Glutamatergic neuron (in vitro differentiated cells): ENCODE measurements around the gene P2RY6. TPM values are rescaled to one million over a fixed set of nuclear protein-coding genes. Genes with fewer than 3 reads are reported as not detected.
"Not testable (repeated sequence)": the region's sequence is repeated elsewhere in the genome, so short reads cannot be mapped to it uniquely, and the experiment has no call there.

Experiments used
- DNase-seq: peaks from one replicate; pipeline ENCODE4 v3.0.0; 2022
- H3K27ac Mint-ChIP-seq: one replicate; pipeline ENCODE4 v1.8.0; 2020; ENCODE audit warnings: mild to moderate bottlenecking, mixed read lengths, inconsistent platforms; ENCODE audit not compliant: unreplicated experiment
- H3K27me3 Mint-ChIP-seq: one replicate; pipeline ENCODE4 v1.8.0; 2020; ENCODE audit warnings: mild to moderate bottlenecking, moderate library complexity, mixed read lengths, inconsistent platforms; ENCODE audit not compliant: unreplicated experiment
- H3K36me3 Mint-ChIP-seq: one replicate; pipeline ENCODE4 v1.8.0; 2020; ENCODE audit warnings: mild to moderate bottlenecking, mixed read lengths, inconsistent platforms; ENCODE audit not compliant: unreplicated experiment
- H3K4me1 Mint-ChIP-seq: one replicate; pipeline ENCODE4 v1.8.0; 2020; ENCODE audit warnings: mild to moderate bottlenecking, low read depth, mixed read lengths, inconsistent platforms; ENCODE audit not compliant: unreplicated experiment
- H3K4me3 Mint-ChIP-seq: one replicate; pipeline ENCODE4 v1.8.0; 2020; ENCODE audit warnings: mild to moderate bottlenecking, mixed read lengths, inconsistent platforms; ENCODE audit not compliant: unreplicated experiment
- H3K9me3 Mint-ChIP-seq: one replicate; pipeline ENCODE4 v1.8.0; 2020; ENCODE audit warnings: mild to moderate bottlenecking, moderate library complexity, mixed read lengths, inconsistent platforms; ENCODE audit not compliant: unreplicated experiment
- CTCF ChIP-seq: fragments of 200-600 bp; sonication (generic); IDR thresholded peaks from one replicate; pipeline ENCODE4 v1.5.0; 2021; ENCODE audit not compliant: partially characterized antibody, unreplicated experiment
- total RNA-seq: library from RNA; stranded (reverse); fragmentation: NEBNext Ultra II Directional; extraction: Animal tissue kit (Norgen Biotek cat#: 25700); gene quantifications from one replicate; pipeline ENCODE4 v1.2.1, GENCODE V29; 2021; ENCODE audit not compliant: unreplicated experiment

Gene P2RY6
- total RNA-seq, 1 donor from 2014 or later, result not detected

GRCh38 chr11:73229896-73230875, 42.0 kb upstream of the P2RY6 start:
- H3K27ac Mint-ChIP-seq, result no peak overlapping the region
- H3K4me1 Mint-ChIP-seq, result peaks cover 5% of the 10 kb centered on the region
- H3K4me3 Mint-ChIP-seq, result no peak overlapping the region

GRCh38 chr11:73230931-73231330, 41.2 kb upstream of the P2RY6 start:
- H3K36me3 Mint-ChIP-seq, result no peaks in the 10 kb centered on the region
- TF ChIP-seq CTCF, result no peak
- peaks cover 2% of the 10 kb centered on the region for H3K9me3 Mint-ChIP-seq
- H3K27ac Mint-ChIP-seq, result no peak overlapping the region
- peaks cover 8% of the 10 kb centered on the region for H3K27me3 Mint-ChIP-seq
- H3K4me1 Mint-ChIP-seq, result peaks cover 5% of the 10 kb centered on the region
- DNase-seq, result peak; percentile 6
- H3K4me3 Mint-ChIP-seq, result no peak overlapping the region

More at GRCh38 chr11:73229896-73230875, 42.0 kb upstream of the P2RY6 start:
- Mint-ChIP-seq H3K36me3 (no peaks in the 10 kb centered on the region), H3K27me3 (peaks cover 9% of the 10 kb centered on the region), H3K9me3 (peaks cover 2% of the 10 kb centered on the region)
- DNase-seq, result peak; percentile 3
- TF ChIP-seq CTCF, result no peak

- H3K9me3 Mint-ChIP-seq, H3K27me3 Mint-ChIP-seq, H3K36me3 Mint-ChIP-seq, H3K4me1 Mint-ChIP-seq, H3K27ac Mint-ChIP-seq, H3K4me3 Mint-ChIP-seq: not testable (repeated sequence)
- DNase-seq, result peak; percentile 2
These were observed 39.7 kb upstream of the P2RY6 start for GRCh38 chr11:73232487-73232886.

GRCh38 chr11:73233211-73233610, 38.9 kb upstream of the P2RY6 start:
- Mint-ChIP-seq H3K4me3 (no peak overlapping the region), H3K36me3 (no peaks in the 10 kb centered on the region), H3K27me3 (peaks cover 6% of the 10 kb centered on the region), H3K27ac (no peak overlapping the region), H3K9me3 (peaks cover 2% of the 10 kb centered on the region), H3K4me1 (peaks cover 5% of the 10 kb centered on the region)
- TF ChIP-seq CTCF, result no peak
- peak; percentile 5 for DNase-seq

- TF ChIP-seq CTCF, result no peak
- H3K27ac Mint-ChIP-seq, result no peak overlapping the region
- peaks cover 4% of the 10 kb centered on the region for H3K4me1 Mint-ChIP-seq
- peak; percentile 1 for DNase-seq
- no peak overlapping the region for H3K4me3 Mint-ChIP-seq
- H3K36me3 Mint-ChIP-seq, result no peaks in the 10 kb centered on the region
- H3K27me3 Mint-ChIP-seq, result peaks cover 6% of the 10 kb centered on the region
- peaks cover 2% of the 10 kb centered on the region for H3K9me3 Mint-ChIP-seq
These were observed 38.3 kb upstream of the P2RY6 start for GRCh38 chr11:73233692-73234470.
